H1 (cell line): Measurements from ENCODE around the gene RABGAP1. TPM values are rescaled to one million over a fixed set of nuclear protein-coding genes. Genes with fewer than 3 reads are reported as not detected.

Experiments used
- CTCF ChIA-PET: fragments of 300-600 bp; sonication (Branson Sonifier 250); formaldehyde crosslinking; loops from one replicate; lab custom pipeline; 2021; ENCODE audit not compliant: partially characterized antibody; lab: Charles Lee
- POLR2A ChIA-PET: fragments of 300-600 bp; sonication (Branson Sonifier 250); formaldehyde crosslinking; loops from one replicate; lab custom pipeline; 2021; ENCODE audit warnings: inconsistent platforms; ENCODE audit not compliant: partially characterized antibody; lab: Charles Lee
- DNase-seq, 2 experiments: peaks; one replicate each; pipeline versions ENCODE4 v3.0.0 to v3.0.0-alpha.2; 2010 to 2022; ENCODE audit warnings: low spot score in 2 of 2, low read depth in 1 of 2, mixed read lengths in 1 of 2
- FAIRE-seq: peaks from 2 replicates; lab custom pipeline; 2011; peaks lifted over from hg19 to GRCh38; lab: Jason Lieb, UNC
- H2AFZ ChIP-seq: 2 replicates; pipeline ENCODE4 v1.8.1; 2012; ENCODE audit warnings: low read length, inconsistent platforms
- H2AK5ac ChIP-seq: 2 replicates; pipeline ENCODE4 v1.6.1; 2013; ENCODE audit warnings: low read depth, low read length
- H2BK120ac ChIP-seq: replicated peaks from 2 replicates; pipeline ENCODE3; 2013; ENCODE audit warnings: low read depth, low read length, inconsistent platforms
- H2BK12ac ChIP-seq: 2 replicates; pipeline ENCODE4 v1.6.1; 2013; ENCODE audit warnings: low read depth, low read length
- H2BK15ac ChIP-seq: 2 replicates; pipeline ENCODE4 v1.6.1; 2013; ENCODE audit warnings: low read length
- H2BK20ac ChIP-seq: 2 replicates; pipeline ENCODE4 v1.6.1; 2013; ENCODE audit warnings: low read length
- H2BK5ac ChIP-seq: 2 replicates; pipeline ENCODE4 v1.6.1; 2013; ENCODE audit warnings: low read depth, low read length
- H3K14ac ChIP-seq: 2 replicates; pipeline ENCODE4 v1.6.1; 2013; ENCODE audit warnings: inconsistent platforms; ENCODE audit not compliant: insufficient read length
- H3K18ac ChIP-seq: 2 replicates; pipeline ENCODE4 v1.6.1; 2013; ENCODE audit warnings: low read length; ENCODE audit errors: extremely low read depth
- H3K23ac ChIP-seq: 2 replicates; pipeline ENCODE4 v1.6.1; 2013; ENCODE audit warnings: inconsistent platforms; ENCODE audit not compliant: insufficient read length
- H3K23me2 ChIP-seq: 2 replicates; pipeline ENCODE4 v1.6.1; 2013; ENCODE audit warnings: low read depth, low read length
- H3K27ac ChIP-seq: 2 replicates; pipeline ENCODE4 v1.6.1; 2011; ENCODE audit warnings: low read depth, low read length, inconsistent platforms
- H3K27me3 ChIP-seq, 4 experiments: replicated peaks in 1 of 4; 1 replicate in 1 of 4; 2 replicates in 3 of 4; pipeline versions ENCODE4 v1.6.1 to v1.8.1; 2011 to 2013; ENCODE audit warnings: low read length in 3 of 4, mild to moderate bottlenecking in 3 of 4, inconsistent platforms in 2 of 4, mixed read lengths in 2 of 4, moderate library complexity in 1 of 4; ENCODE audit not compliant: control insufficient read depth in 3 of 4, insufficient read depth in 3 of 4; ENCODE audit errors: extremely low read depth in 1 of 4
- H3K36me3 ChIP-seq, 4 experiments: 2 replicates each; pipeline versions ENCODE4 v1.6.1 to v1.8.1; 2011 to 2013; ENCODE audit warnings: mild to moderate bottlenecking in 4 of 4, low read length in 3 of 4, moderate library complexity in 2 of 4, control low read depth in 1 of 4, inconsistent platforms in 1 of 4; ENCODE audit not compliant: insufficient read depth in 4 of 4, control insufficient read depth in 2 of 4
- H3K4ac ChIP-seq: replicated peaks from 2 replicates; pipeline ENCODE3; 2013; ENCODE audit warnings: low read length, low read depth, mixed read lengths, inconsistent platforms; ENCODE audit not compliant: insufficient read length
- H3K4me1 ChIP-seq, 4 experiments: replicated peaks in 1 of 4; 1 replicate in 1 of 4; 2 replicates in 3 of 4; pipeline versions ENCODE4 v1.6.1 to v1.8.1; 2011 to 2013; ENCODE audit warnings: low read length in 3 of 4, inconsistent platforms in 2 of 4, mixed read lengths in 1 of 4; ENCODE audit not compliant: insufficient read depth in 4 of 4, control insufficient read depth in 3 of 4
- H3K4me2 ChIP-seq, 2 experiments: 2 replicates each; pipeline versions ENCODE4 v1.6.1 to v1.8.1; 2011 to 2013; ENCODE audit warnings: low read depth in 2 of 2, low read length in 2 of 2, control low read depth in 1 of 2, inconsistent platforms in 1 of 2, mild to moderate bottlenecking in 1 of 2; ENCODE audit not compliant: insufficient read depth in 1 of 2
- H3K4me3 ChIP-seq, 4 experiments: fragments of 200-600, 300-600 bp in 1 of 4; sonication (generic), shearing (Covaris generic), sonication (Bioruptor Twin) in 1 of 4; 2 replicates each; pipeline versions ENCODE4 v1.5.1 to v1.8.1; 2011 to 2016; ENCODE audit warnings: low read length in 4 of 4, low read depth in 3 of 4, control low read depth in 2 of 4, inconsistent platforms in 2 of 4, mild to moderate bottlenecking in 2 of 4, mixed read lengths in 1 of 4, moderate library complexity in 1 of 4; ENCODE audit not compliant: insufficient read depth in 2 of 4; ENCODE audit errors: extremely low read depth in 1 of 4
- H3K56ac ChIP-seq: replicated peaks from 2 replicates; pipeline ENCODE3; 2013; ENCODE audit warnings: low read depth, mild to moderate bottlenecking, mixed read lengths, low read length, inconsistent platforms; ENCODE audit not compliant: insufficient read length
- H3K79me1 ChIP-seq: 2 replicates; pipeline ENCODE4 v1.6.1; 2013; ENCODE audit warnings: low read depth, low read length, control low read depth
- H3K79me2 ChIP-seq, 2 experiments: 2 replicates each; pipeline versions ENCODE4 v1.6.1 to v1.8.1; 2012 to 2013; ENCODE audit warnings: low read length in 2 of 2, mild to moderate bottlenecking in 2 of 2, inconsistent platforms in 1 of 2; ENCODE audit not compliant: insufficient read depth in 2 of 2, control insufficient read depth in 1 of 2
- H3K9ac ChIP-seq, 4 experiments: replicated peaks in 1 of 4; 1 replicate in 1 of 4; 2 replicates in 3 of 4; pipeline versions ENCODE4 v1.6.1 to v1.8.1; 2011 to 2013; ENCODE audit warnings: low read depth in 3 of 4, low read length in 3 of 4, control low read depth in 2 of 4, mild to moderate bottlenecking in 2 of 4, moderate library complexity in 2 of 4, inconsistent platforms in 1 of 4; ENCODE audit errors: extremely low read depth in 1 of 4
- H3K9me3 ChIP-seq, 2 experiments: 2 replicates each; pipeline versions ENCODE4 v1.6.1 to v1.8.1; 2012 to 2013; ENCODE audit warnings: mild to moderate bottlenecking in 2 of 2, moderate library complexity in 2 of 2, control low read depth in 1 of 2, inconsistent platforms in 1 of 2, low read depth in 1 of 2, low read length in 1 of 2, mixed read lengths in 1 of 2; ENCODE audit not compliant: insufficient read depth in 2 of 2
- H4K20me1 ChIP-seq, 2 experiments: replicated peaks in 1 of 2; 2 replicates each; pipeline versions ENCODE3 to v1.8.1; 2011 to 2013; ENCODE audit warnings: inconsistent platforms in 2 of 2, low read length in 2 of 2, mild to moderate bottlenecking in 1 of 2; ENCODE audit not compliant: insufficient read depth in 2 of 2, control insufficient read depth in 1 of 2
- H4K5ac ChIP-seq: 2 replicates; pipeline ENCODE4 v1.6.1; 2013; ENCODE audit warnings: low read length, low read depth, mixed read lengths, inconsistent platforms; ENCODE audit not compliant: insufficient read length
- H4K8ac ChIP-seq: 2 replicates; pipeline ENCODE4 v1.8.0; 2013; ENCODE audit warnings: mild to moderate bottlenecking, moderate library complexity, low read length, inconsistent platforms; ENCODE audit not compliant: insufficient read depth; ENCODE audit errors: extremely low read depth
- H4K91ac ChIP-seq: replicated peaks from 2 replicates; pipeline ENCODE3; 2013; ENCODE audit warnings: low read length, mixed read lengths, inconsistent platforms; ENCODE audit not compliant: insufficient read length
- EGR1 ChIP-seq: IDR thresholded peaks from 2 replicates; pipeline ENCODE4 v1.6.1; 2011; ENCODE audit warnings: low read depth, low read length, borderline replicate concordance
- POLR2AphosphoS5 ChIP-seq: IDR thresholded peaks from 2 replicates; pipeline ENCODE4 v1.6.1; 2011; ENCODE audit warnings: low read depth, low read length
- RNF2 ChIP-seq: fragments of 200-900, 300-1000 bp; sonication (generic); IDR thresholded peaks from 2 replicates; pipeline ENCODE4 v1.7.1; 2016; ENCODE audit warnings: borderline replicate concordance, low read depth, mild to moderate bottlenecking, antibody characterized with exemption, low read length; ENCODE audit not compliant: poor library complexity, severe bottlenecking; ENCODE audit errors: missing control alignments
- TAF1 ChIP-seq: IDR thresholded peaks from 2 replicates; pipeline ENCODE4 v1.6.1; 2011; ENCODE audit warnings: mild to moderate bottlenecking, low read depth, low read length
- YY1 ChIP-seq: IDR thresholded peaks from 2 replicates; pipeline ENCODE4 v1.6.1; 2011; ENCODE audit warnings: low read depth, mild to moderate bottlenecking, low read length
- WGBS, 2 experiments: shearing (Covaris generic) in 1 of 2; methylation state at CpG; one replicate each; pipeline versions ENCODE4 v1.1.6 to v1.1.7; 2013 to 2015; ENCODE audit warnings: low lambda C conversion rate in 2 of 2, mixed read lengths in 2 of 2, inconsistent platforms in 1 of 2, low coverage in 1 of 2, missing lambda C conversion rate in 1 of 2; ENCODE audit not compliant: insufficient replicate concordance in 2 of 2, insufficient coverage in 1 of 2, insufficient read length in 1 of 2; ENCODE audit errors: extremely low coverage in 1 of 2, missing lambda C conversion rate in 1 of 2; 5-methylcytosine and 5-hydroxymethylcytosine counted together
- polyA plus RNA-seq, 7 experiments: library from polyadenylated mRNA; depleted of rRNA in 3 of 7; stranded (reverse) in 5 of 7; unstranded in 2 of 7; fragments of >200 nt in 5 of 7; fragments of 200-250 nt in 2 of 7; gene quantifications; 1 replicate in 5 of 7; 2 replicates in 1 of 7; 4 replicates in 1 of 7; pipeline versions ENCODE4 v1.2.1 to v1.2.3, GENCODE V29; 2011 to 2013; ENCODE audit warnings: missing spikeins in 2 of 7, mixed read lengths in 2 of 7
- total RNA-seq: library from RNA; stranded (reverse); fragmentation: NEBNext Ultra II Directional; extraction: Animal tissue kit (Norgen Biotek cat#: 25700); gene quantifications from 2 replicates; pipeline ENCODE4 v1.2.1, GENCODE V29; 2021

The RABGAP1 gene
- total and polyA plus RNA-seq, 2 of the 8 experiments (the other 6 are each of a cell fraction or from before 2014, with no cell fraction given) = 15.7 to 38.3 TPM

- FAIRE-seq (no peak), DNase-seq (no peak)
- H4K5ac ChIP-seq = no peak overlapping the region
- H3K36me3 ChIP-seq = peaks cover 0 to 12% (median 4%) of the 10 kb centered on the region in 4 experiments; a peak in 5 of 8 replicates
- no peak overlapping the region for H2BK20ac ChIP-seq
- no peak overlapping the region for H2BK15ac ChIP-seq
- TF ChIP-seq EGR1 (no peak), YY1 (no peak), TAF1 (no peak), POLR2AphosphoS5 (0 out of 2 replicates have a peak, but pooled peaks have one; percentile 6), RNF2 (no peak)
- H4K20me1 ChIP-seq = peaks cover 3 to 12% of the 10 kb centered on the region in 2 experiments
- no peak overlapping the region for H3K4ac ChIP-seq
- no peaks in the 10 kb centered on the region for H3K9me3 ChIP-seq
- CTCF ChIA-PET = interaction anchor here (0.7 to 1.7 kb wide), 4 partner anchors 8 to 231 kb away, joined by 3 to 7 read pairs (median 4); no protein-coding TSS in a partner anchor
- no peak overlapping the region for H3K27ac ChIP-seq
- H3K14ac ChIP-seq = no peak overlapping the region
- POLR2A ChIA-PET = interaction anchor here (0.8 to 1.0 kb wide), 2 partner anchors 13 to 240 kb away, joined by 3 to 5 read pairs; no protein-coding TSS in a partner anchor
- H3K18ac ChIP-seq = no peak overlapping the region
- H3K56ac ChIP-seq = no peak overlapping the region
- H3K4me2 ChIP-seq = no peak overlapping the region
- 92% methylated on average over 16 of the region's 16 CpGs; no CpG with 5 or more reads in 1 of the 2 experiments for WGBS, 2 experiments
- no peak overlapping the region for H3K23ac ChIP-seq
- H2BK5ac ChIP-seq = no peak overlapping the region
- H3K4me3 ChIP-seq = no peak overlapping the region
- no peak overlapping the region for H2BK12ac ChIP-seq
- H4K8ac ChIP-seq = no peak overlapping the region
- H3K27me3 ChIP-seq = no peaks in the 10 kb centered on the region
- H2AFZ ChIP-seq = no peak overlapping the region
- H2AK5ac ChIP-seq = no peak overlapping the region
- H3K9ac ChIP-seq = no peak overlapping the region
- no peak overlapping the region for H2BK120ac ChIP-seq
- peaks cover 0 to 11% (median 5%) of the 10 kb centered on the region in 4 experiments; a peak in 5 of 7 replicates for H3K4me1 ChIP-seq
- peaks cover 2% of the 10 kb centered on the region; the same call in 1 of the 2 replicates for H3K79me1 ChIP-seq
- no peaks in the 10 kb centered on the region for H3K79me2 ChIP-seq
- no peaks in the 10 kb centered on the region for H3K23me2 ChIP-seq
- no peak overlapping the region for H4K91ac ChIP-seq
Observed at GRCh38 chr9:123115146-123115913, 174.5 kb downstream of the RABGAP1 start.
